Measurements from ENCODE around the gene ITPR3.

The ITPR3 gene

DNA sequence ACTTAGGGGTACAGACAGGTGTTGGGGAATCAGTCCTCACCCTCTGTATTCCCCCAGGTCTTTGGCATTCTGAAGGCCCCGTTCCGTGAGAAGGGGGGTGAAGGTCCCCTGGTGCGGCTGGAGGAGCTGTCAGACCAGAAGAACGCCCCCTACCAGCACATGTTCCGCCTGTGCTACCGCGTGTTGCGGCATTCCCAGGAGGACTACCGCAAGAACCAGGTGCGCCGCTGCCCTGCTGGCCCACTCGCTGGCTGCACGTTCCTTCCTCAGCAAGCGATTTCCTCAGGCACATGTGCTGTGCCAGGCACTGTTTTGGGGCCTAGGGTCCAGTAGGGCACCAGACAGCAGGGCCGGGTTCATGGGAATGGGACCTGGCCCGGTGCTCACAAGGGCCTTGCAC, 46.0 kb downstream of the ITPR3 start:
- H3K4me3 ChIP-seq (ENCODE audit: low read length): no peak overlapping the region
- TF ChIP-seq, protein P1, sequence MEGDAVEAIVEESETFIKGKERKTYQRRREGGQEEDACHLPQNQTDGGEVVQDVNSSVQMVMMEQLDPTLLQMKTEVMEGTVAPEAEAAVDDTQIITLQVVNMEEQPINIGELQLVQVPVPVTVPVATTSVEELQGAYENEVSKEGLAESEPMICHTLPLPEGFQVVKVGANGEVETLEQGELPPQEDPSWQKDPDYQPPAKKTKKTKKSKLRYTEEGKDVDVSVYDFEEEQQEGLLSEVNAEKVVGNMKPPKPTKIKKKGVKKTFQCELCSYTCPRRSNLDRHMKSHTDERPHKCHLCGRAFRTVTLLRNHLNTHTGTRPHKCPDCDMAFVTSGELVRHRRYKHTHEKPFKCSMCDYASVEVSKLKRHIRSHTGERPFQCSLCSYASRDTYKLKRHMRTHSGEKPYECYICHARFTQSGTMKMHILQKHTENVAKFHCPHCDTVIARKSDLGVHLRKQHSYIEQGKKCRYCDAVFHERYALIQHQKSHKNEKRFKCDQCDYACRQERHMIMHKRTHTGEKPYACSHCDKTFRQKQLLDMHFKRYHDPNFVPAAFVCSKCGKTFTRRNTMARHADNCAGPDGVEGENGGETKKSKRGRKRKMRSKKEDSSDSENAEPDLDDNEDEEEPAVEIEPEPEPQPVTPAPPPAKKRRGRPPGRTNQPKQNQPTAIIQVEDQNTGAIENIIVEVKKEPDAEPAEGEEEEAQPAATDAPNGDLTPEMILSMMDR (conservative IDR thresholded peaks at IDR 0.05; ENCODE audit: low read depth, low read length): no peak
- no peak for DNase-seq (ENCODE audit: low read depth)

DNA sequence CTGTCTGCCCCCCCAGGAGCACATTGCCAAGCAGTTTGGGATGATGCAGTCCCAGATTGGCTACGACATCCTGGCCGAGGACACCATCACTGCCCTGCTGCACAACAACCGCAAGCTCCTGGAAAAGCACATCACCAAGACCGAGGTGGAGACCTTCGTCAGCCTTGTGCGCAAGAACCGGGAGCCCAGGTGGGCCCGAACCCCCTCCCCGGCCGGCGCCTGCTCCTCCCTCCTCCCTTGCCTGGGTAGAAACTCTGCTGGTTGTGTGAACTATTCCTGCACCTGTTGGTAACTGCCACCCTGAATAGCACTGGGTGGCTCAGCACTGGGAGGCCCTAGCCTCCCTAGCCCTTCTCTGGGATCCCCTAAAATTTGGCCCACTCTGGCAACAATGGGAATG, 46.7 kb downstream of the ITPR3 start:
- H3K4me3 ChIP-seq (ENCODE audit: low read length): no peak overlapping the region
- DNase-seq (ENCODE audit: low read depth): no peak
- TF ChIP-seq, protein P1 (conservative IDR thresholded peaks at IDR 0.05; ENCODE audit: low read depth, low read length): no peak

DNA sequence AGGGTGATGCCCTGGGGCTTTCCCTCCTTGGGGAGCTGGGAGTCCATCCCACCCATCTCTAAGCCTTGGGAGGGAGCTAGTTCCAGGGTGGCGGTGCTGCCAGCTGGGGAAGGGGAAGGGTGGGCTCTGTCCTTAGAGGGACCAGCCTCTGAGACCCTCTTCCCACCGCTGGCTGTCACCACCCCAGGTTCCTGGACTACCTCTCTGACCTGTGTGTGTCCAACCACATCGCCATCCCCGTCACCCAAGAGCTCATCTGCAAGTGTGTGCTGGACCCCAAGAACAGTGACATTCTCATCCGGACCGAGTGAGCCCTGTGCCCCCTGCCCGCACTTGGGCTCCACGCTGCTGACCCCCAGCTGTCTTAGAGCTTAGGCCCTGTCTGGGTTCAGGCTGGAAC, 47.2 kb downstream of the ITPR3 start:
- no peak overlapping the region for H3K4me3 ChIP-seq (ENCODE audit: low read length)
- TF ChIP-seq, protein P1 (conservative IDR thresholded peaks at IDR 0.05; ENCODE audit: low read depth, low read length): no peak
- no peak for DNase-seq (ENCODE audit: low read depth)

DNA sequence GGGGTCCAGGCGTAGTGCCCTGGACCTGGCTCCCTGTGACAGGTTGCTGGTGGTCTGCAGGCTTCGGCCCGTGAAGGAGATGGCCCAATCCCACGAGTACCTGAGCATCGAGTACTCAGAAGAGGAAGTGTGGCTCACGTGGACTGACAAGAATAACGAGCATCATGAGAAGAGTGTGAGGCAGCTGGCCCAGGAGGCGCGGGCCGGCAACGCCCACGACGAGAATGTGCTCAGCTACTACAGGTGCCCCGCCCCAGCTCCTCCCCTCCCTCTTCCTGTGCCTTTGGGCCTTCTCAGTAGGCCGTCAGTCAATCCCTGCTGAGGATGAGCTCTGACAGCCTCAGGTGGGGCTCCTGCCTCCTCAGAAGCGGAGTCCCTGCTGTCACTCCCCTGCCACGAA, 47.8 kb downstream of the ITPR3 start:
- TF ChIP-seq, protein P1 (conservative IDR thresholded peaks at IDR 0.05; ENCODE audit: low read depth, low read length): no peak
- no peak overlapping the region for H3K4me3 ChIP-seq (ENCODE audit: low read length)
- no peak for DNase-seq (ENCODE audit: low read depth)

DNA sequence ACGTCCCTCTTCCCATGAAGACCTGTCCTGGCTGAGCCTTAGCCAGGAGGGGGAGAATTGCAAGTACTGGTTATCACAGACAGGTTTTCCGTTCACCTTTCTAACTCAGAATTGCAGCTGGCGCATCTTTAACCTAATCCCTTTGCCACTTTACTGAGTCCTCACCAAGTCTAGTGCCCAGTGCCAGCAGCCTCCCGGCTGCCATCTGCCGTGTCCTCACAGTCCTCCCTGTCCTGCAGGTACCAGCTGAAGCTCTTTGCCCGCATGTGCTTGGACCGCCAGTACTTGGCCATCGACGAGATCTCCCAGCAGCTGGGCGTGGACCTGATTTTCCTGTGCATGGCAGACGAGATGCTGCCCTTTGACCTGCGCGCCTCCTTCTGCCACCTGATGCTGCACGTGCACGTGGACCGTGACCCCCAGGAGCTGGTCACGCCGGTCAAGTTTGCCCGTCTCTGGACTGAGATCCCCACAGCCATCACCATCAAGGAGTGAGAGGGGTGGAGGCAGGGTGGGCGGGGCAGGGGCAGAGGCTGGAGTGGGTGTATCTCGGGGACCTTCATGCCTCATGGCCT, 49.1 kb downstream of the ITPR3 start:
- H3K4me3 ChIP-seq (ENCODE audit: low read length): no peak overlapping the region
- TF ChIP-seq, protein P1 (conservative IDR thresholded peaks at IDR 0.05; ENCODE audit: low read depth, low read length): no peak
- no peak for DNase-seq (ENCODE audit: low read depth)

DNA sequence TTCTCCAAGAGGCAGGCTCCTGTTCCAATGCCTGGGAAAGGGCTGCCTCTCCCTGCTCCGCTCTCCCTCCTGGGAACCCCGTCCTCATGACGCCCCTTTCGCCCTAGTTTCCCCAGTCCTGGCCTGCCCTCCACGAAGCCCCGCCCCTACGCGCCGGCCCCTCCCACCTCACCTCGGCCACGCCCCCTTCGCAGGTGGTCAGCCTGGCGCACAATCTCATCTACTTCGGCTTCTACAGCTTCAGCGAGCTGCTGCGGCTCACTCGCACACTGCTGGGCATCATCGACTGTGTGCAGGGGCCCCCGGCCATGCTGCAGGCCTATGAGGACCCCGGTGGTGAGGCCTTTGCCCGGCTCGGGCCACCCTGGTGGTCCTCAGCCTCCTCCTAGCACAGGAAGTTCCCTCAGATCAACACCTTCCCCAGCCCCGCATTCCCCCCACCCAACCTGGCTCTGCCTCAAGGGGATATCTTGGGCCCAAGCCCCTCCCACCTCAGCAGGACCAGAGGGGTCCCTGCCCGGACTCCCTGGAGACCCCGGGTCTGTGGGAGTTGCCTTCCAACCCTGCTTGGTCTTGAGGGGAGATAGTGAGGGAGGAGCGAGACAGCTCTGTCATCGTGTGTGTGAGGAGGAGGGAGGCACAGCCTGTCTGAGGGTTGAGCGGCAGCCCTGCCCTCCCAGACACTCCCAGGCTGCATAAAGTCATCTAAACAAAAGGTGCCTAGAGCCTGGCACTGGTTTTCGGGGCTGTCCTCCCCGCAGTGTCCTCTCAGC, 50.0 kb downstream of the ITPR3 start:
- DNase-seq (ENCODE audit: low read depth): no peak
- TF ChIP-seq, protein P1 (conservative IDR thresholded peaks at IDR 0.05; ENCODE audit: low read depth, low read length): no peak
- H3K4me3 ChIP-seq (ENCODE audit: low read length): no peak overlapping the region

DNA sequence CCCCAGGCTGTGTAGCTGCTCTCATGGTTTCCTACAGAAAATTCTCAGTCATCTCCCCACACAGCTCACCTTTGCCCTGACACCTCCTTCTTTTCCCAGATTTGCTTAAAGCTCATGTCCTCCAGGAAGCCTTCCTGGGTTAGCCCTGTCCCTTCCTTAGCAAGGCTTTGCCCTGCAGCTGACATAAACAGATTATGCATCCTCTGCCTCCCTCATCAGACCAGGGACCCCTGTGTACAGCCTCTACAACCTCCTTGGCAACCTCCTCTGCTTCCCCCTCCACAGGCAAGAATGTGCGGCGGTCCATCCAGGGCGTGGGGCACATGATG, 50.6 kb downstream of the ITPR3 start:
- TF ChIP-seq, protein P1 (conservative IDR thresholded peaks at IDR 0.05; ENCODE audit: low read depth, low read length): no peak
- no peak for DNase-seq (ENCODE audit: low read depth)
- no peak overlapping the region for H3K4me3 ChIP-seq (ENCODE audit: low read length)
